Activated T-helper 1 cell treated with anti-CD3 and anti-CD28 coated beads, Interleukin-12 subunit alpha, Interleukin-12 subunit beta, Interleukin-2, Interleukin-4 antibody, amounts not matched to agents 30 ng/mL and 10 ng/mL and 1 ng/mL, durations not matched to agents 14 hours and 24 hours and 36 hours (primary cell): ENCODE measurements around the gene IAPP. TPM values are rescaled to one million over a fixed set of nuclear protein-coding genes. Genes with fewer than 3 reads are reported as not detected.
"Not testable (repeated sequence)": the region's sequence is repeated elsewhere in the genome, so short reads cannot be mapped to it uniquely, and the experiment has no call there.

ENCODE experiments used
- DNase-seq: peaks from one replicate; pipeline ENCODE4 v3.0.0; 2021; ENCODE audit warnings: low spot score
- H3K27ac Mint-ChIP-seq: one replicate; pipeline ENCODE4 v1.8.0; 2021; ENCODE audit warnings: mild to moderate bottlenecking, mixed read lengths
- H3K27me3 Mint-ChIP-seq: one replicate; pipeline ENCODE4 v1.8.0; 2022; ENCODE audit warnings: mild to moderate bottlenecking, moderate library complexity, mixed read lengths; ENCODE audit not compliant: insufficient read depth
- H3K36me3 Mint-ChIP-seq: one replicate; pipeline ENCODE4 v1.8.0; 2021; ENCODE audit warnings: low read depth, mixed read lengths
- H3K4me1 Mint-ChIP-seq: one replicate; pipeline ENCODE4 v1.8.0; 2021; ENCODE audit warnings: low read depth, mixed read lengths
- H3K4me3 Mint-ChIP-seq: one replicate; pipeline ENCODE4 v1.8.0; 2021; ENCODE audit warnings: mild to moderate bottlenecking, moderate library complexity, mixed read lengths
- H3K9me3 Mint-ChIP-seq: one replicate; pipeline ENCODE4 v1.8.0; 2021; ENCODE audit warnings: mixed read lengths
- intact Hi-C: fragments of 100-400 bp; cut with micrococcal nuclease; formaldehyde crosslinking; loops from one replicate; pipeline ENCODE4 v1.15.1; 2024
- total RNA-seq: library from RNA; stranded (reverse); gene quantifications from 2 replicates; pipeline ENCODE4 v1.2.3, GENCODE V29; 2022

Gene IAPP
- total RNA-seq, 1 donor from 2014 or later, result not detected

DNA sequence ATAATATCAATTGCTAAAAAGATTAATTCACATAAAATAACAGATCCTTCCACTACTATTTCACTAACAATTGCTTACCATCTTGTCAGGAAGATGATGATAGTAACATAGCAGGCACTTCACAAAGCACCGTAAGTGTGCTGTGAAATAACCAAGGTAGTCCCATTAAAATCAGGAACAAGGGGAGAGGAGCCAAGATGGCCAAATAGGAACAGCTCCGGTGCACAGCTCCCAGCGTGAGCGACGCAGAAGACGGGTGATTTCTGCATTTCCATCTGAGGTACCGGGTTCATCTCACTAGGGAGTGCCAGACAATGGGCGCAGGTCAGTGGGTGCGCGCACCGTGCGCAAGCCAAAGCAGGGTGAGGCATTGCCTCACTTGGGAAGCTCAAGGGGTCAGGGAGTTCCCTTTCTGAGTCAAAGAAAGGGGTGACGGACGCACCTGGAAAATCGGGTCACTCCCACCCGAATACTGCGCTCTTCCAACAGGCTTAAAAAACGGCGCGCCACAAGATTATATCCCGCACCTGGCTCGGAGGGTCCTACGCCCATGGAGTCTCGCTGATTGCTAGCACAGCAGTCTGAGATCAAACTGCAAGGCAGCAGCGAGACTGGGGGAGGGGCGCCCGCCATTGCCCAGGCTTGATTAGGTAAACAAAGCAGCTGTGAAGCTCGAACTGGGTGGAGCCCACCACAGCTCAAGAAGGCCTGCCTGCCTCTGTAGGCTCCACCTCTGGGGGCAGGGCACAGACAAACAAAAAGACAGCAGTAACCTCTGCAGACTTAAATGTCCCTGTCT is 22.3 kb downstream of the IAPP start:
- not testable (repeated sequence) for H3K9me3 Mint-ChIP-seq, H3K27ac Mint-ChIP-seq
- H3K27me3 Mint-ChIP-seq, result peaks cover 11% of the 10 kb centered on the region

DNA sequence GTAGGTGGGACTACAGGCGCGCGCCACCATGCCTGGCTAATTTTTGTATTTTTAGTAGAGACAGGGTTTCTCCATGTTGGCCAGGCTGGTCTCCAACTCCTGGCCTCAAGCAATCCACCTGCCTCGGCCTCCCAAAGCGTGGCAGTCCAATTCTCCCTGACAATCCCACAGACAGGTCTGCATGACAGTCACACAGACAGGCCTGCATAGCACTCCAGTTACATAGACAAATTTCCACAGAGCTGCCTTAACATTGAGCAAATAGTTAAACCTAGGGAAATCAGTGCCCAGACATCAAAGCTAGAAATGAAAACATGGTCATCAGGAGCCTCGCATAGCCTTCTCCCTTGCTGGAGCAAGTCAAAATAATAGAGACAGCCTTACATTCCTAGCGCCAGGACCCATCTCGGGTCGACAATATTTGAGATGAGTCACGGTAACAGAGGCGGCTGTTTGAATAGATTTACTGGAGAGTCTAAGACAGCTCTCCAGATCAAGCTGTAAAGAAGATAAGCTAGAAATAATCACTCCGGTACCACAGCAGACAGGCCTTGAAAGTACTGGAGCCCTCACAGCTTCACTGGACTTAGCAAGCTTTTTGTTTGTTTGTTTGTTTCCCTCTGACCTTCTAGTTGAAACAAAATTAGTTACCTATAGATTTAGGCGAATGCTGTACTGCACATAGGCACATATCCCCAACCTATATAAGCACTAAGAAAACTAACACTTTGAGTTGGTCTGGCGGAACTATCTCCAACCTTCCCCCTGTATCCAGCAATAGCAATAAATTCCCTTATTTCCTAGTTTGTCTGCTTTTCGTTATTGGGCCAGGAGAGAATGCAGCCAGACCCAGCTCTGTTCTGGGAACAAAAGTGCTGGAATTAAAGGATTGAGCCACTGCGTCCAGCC is 40.9 kb downstream of the IAPP start:
- no peaks in the 10 kb centered on the region for H3K4me1 Mint-ChIP-seq
- no peaks in the 10 kb centered on the region for H3K9me3 Mint-ChIP-seq
- H3K36me3 Mint-ChIP-seq, result no peaks in the 10 kb centered on the region
- intact Hi-C loops, result no loop called here
- H3K27ac Mint-ChIP-seq, result no peak overlapping the region
- H3K27me3 Mint-ChIP-seq, result peaks cover 26% of the 10 kb centered on the region
- DNase-seq, result no peak
- H3K4me3 Mint-ChIP-seq, result no peak overlapping the region

More for the DNA sequence above, 22.3 kb downstream of the IAPP start:
- intact Hi-C loops, DNase-seq, H3K36me3 Mint-ChIP-seq, H3K4me1 Mint-ChIP-seq, H3K4me3 Mint-ChIP-seq: not testable (repeated sequence)

DNA sequence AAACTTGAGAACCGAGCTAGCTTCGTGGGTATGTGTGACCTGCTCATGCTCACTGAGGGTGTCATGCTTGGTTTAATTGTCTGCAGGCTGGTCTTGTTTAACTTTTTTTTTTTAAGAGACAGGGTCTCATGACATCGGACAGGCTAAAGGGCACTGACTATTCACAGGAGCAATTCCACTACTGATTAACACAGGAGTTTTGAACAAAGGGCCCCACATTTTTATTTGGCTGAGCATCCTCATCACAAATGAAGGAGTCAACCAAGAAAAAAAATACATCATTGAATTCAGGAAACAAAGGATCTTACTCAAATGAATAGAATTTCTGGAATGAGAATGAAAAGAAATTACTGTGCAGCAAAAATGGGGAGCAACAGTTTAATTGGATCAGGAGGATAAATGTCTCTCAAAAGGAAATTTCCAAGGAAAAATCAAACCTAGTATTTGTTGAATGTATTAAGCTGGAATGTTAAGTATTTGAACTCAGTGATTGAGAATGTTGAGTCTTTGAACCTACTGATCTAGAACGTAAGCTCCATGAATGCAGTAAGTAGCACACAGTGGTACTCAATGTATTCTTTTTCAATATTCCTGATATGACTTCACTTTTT is 43.9 kb downstream of the IAPP start:
- Mint-ChIP-seq H3K27ac (no peak overlapping the region), H3K4me3 (no peak overlapping the region), H3K36me3 (no peaks in the 10 kb centered on the region), H3K9me3 (no peaks in the 10 kb centered on the region), H3K4me1 (no peaks in the 10 kb centered on the region), H3K27me3 (peaks cover 21% of the 10 kb centered on the region)
- intact Hi-C loops, result no loop called here
- no peak for DNase-seq

DNA sequence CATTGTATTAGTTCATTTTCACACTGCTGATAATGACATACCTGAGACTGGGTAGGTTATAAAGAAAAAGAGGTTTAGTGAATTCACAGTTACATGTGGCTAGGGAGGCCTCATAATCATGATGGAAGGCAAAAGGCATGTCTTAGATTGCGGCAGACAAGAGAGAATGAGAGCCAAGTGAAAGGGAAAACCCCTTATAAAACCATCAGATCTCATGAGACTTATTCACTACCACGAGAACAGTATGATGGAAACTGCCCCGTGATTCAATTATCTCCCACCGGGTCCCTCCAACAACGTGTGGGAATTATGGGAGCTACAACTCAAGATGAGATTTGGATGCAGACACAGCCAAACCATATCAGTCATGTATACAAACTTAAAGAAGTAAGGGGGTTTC is 45.7 kb downstream of the IAPP start:
- H3K27ac Mint-ChIP-seq, H3K4me1 Mint-ChIP-seq, DNase-seq, H3K4me3 Mint-ChIP-seq, H3K9me3 Mint-ChIP-seq, H3K36me3 Mint-ChIP-seq, intact Hi-C loops: not testable (repeated sequence)
- peaks cover 18% of the 10 kb centered on the region for H3K27me3 Mint-ChIP-seq

DNA sequence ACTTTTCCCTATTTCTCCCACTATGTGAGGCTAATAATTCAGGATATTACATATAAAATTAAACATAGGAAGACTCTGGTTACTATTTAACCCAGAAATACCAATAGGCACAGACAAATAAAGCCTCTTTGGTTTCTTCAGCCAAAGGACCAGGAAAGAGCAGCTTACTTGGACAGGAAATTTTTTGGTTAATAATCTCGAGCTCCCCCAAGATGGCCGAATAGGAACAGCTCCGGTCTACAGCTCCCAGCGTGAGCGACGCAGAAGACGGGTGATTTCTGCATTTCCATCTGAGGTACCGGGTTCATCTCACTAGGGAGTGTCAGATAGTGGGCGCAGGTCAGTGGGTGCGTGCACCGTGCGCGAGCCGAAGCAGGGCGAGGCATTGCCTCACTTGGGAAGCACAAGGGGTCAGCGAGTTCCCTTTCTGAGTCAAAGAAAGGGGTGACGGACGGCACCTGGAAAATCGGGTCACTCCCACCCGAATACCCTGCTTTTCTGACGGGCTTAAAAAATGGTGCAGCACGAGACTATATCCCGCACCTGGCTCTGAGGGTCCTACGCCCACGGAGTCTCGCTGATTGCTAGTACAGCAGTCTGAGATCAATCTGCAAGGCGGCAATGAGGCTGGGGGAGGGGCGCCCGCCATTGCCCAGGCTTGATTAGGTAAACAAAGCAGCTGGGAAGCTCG is 46.5 kb downstream of the IAPP start:
- H3K4me1 Mint-ChIP-seq, H3K27ac Mint-ChIP-seq, H3K9me3 Mint-ChIP-seq, H3K4me3 Mint-ChIP-seq, DNase-seq, intact Hi-C loops, H3K36me3 Mint-ChIP-seq: not testable (repeated sequence)
- peaks cover 16% of the 10 kb centered on the region for H3K27me3 Mint-ChIP-seq

DNA sequence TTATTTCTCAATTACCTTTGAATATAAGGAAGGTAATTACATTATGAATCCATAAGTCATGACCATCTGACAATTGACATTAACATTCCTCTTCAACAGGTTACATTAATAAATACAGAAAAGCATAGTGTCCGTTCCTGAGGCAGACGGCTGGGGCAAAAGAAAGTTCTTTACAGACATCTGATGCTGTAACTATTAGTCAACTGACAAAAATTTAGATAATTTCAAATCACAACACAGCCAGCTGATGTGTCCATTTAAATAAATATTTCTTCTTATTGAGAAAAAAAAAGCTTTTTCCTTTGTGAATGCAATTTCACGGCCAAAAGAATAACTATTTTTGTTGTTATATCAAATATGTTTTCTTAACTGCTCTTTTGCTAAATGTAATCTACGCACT is 55.5 kb downstream of the IAPP start:
- H3K27me3 Mint-ChIP-seq, result peaks cover 10% of the 10 kb centered on the region
- DNase-seq, result no peak
- H3K36me3 Mint-ChIP-seq, result no peaks in the 10 kb centered on the region
- intact Hi-C loops, result no loop called here
- peaks cover 11% of the 10 kb centered on the region for H3K9me3 Mint-ChIP-seq
- H3K27ac Mint-ChIP-seq, result no peak overlapping the region
- no peaks in the 10 kb centered on the region for H3K4me1 Mint-ChIP-seq
- no peak overlapping the region for H3K4me3 Mint-ChIP-seq

Other genes starting within 250 kb of the IAPP start
- gene SLCO1B1, start 241.7 kb upstream of the IAPP start, total RNA-seq, result not detected in 2 replicates
- not detected in 2 replicates for gene SLCO1A2, start 38.0 kb upstream of the IAPP start, total RNA-seq
- 36.0 TPM in 2 replicates for gene PYROXD1, start 64.8 kb downstream of the IAPP start, total RNA-seq
- gene RECQL, start 128.7 kb downstream of the IAPP start, total RNA-seq, result 56.4 and 60.6 TPM in 2 replicates
- 42.6 and 46.5 TPM in 2 replicates for gene GOLT1B, start 128.9 kb downstream of the IAPP start, total RNA-seq
- 0.49 and 1.0 TPM in 2 replicates for gene SPX, start 153.4 kb downstream of the IAPP start, total RNA-seq
- gene GYS2, start 231.9 kb downstream of the IAPP start, total RNA-seq, result 0.16 TPM in 1 of 2 replicates, not detected in the other